RKO (cell line): Measurements from ENCODE around the gene MLLT10.
"Not testable (repeated sequence)": the region's sequence is repeated elsewhere in the genome, so short reads cannot be mapped to it uniquely, and the experiment has no call there.

ENCODE experiments used
- DNase-seq: peaks from one replicate; pipeline ENCODE4 v3.0.0-alpha.2; 2016; ENCODE audit warnings: low spot score

Gene MLLT10

DNA sequence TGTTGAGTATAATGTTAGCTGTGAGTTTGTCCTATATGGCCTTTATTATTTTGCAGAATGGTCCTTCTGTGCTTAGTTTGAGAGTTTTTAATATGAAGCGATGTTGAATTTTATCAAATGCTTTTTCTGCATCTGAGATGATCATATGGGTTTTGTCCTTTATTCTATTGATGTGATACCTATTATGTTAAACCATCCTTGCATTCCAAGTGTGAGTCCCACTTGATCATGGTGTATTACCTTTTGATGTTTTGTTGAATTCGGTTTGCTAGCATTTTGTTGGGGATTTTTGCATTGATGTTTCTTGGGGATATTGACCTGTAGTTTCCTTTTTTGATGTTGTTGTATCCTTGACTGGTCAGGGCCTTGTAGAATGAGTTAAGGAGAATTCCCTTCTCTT lies 166.4 kb downstream of the MLLT10 start:
- DNase-seq: no peak

DNA sequence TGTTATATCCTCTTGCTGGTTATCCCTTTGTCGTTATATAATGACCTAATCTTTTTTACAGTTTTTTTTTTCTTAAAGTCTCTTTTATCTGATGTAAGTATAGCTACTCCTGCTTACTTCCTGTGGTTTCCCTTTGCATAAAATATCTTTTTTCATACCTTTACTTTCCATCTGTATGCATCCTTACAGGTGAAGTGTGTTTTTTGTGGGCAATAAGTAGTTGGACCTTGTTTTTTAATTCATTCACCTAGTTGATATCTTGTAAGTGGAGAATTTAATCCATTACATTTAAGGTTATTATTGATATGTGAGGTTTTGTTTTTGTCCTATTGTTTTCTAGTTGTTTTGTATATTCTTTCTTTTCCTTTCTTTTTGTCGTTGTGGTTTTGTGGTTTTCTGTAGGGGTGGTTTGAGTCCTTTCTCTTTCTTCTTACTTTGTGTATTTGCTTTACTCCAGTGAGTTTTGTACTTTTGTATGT lies 168.6 kb downstream of the MLLT10 start:
- no peak for DNase-seq

DNA sequence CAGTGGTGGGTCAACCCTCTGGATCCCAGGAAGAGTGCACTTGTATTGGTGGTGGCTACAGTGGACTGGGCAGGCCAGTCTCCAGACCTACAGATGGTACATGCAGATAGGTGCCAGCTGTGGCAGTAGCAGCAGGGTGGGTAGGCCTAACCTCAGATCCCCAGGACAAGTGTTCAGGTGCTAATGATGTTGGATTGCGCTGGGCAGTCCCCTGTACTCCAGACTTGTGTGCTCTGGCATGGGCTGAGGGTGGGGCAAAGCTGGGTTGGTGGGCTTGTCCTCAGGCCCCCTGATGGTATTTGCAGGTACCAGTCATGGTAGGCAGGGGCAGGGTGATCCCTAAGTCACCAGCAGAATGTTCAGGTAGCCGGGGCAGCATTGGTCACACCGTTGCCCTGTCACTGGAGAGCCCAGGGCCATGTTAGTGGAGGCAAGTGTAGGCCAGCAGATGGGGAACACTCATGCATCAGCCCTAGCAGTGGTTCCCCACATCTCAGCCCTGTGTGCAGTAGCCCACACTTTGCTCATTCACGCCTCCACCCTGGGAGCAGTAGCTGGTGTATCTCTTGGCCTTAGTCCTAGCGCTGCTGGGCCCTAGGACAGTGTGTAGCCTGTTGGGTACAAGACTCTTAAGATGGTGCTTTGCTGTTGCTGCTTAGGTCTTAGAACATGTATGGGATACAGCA lies 171.3 kb downstream of the MLLT10 start:
- DNase-seq: no peak

DNA sequence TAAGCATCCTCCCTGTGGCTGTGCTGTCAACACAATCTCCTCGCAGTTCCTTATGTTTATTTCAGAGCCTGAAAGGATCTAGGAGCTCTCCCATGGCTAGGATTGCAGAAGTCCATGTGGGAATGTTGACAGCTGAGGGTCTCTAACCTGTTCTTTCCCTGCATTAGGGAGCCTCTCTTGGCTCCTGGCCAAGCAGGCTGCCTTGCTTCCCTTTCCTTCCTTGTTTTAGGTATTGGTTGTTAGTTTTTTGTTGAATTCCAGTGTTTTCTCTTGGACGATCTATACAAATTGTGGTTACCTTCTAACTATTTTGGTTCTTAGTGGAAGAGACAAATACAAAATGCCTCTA lies 171.8 kb downstream of the MLLT10 start:
- DNase-seq: no peak

DNA sequence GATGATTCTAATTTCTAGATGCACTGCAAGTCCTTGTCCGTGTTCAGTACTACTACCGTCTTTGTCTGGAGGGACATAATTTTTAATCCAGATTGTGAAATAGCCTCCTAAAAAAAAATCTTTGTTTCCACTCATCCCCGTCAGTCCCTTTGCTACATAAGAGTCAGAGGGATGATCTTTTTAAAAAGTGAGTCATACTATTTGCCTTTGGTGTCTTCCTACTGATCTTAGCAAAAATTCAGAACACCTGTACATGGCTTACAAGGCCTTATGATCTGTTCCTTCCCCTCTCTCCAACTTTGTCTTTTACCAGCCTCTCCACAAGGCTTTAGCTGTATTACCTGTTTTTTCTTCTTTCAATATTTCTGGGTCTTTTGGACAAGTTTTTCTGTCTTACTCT lies 173.5 kb downstream of the MLLT10 start:
- no peak for DNase-seq

DNA sequence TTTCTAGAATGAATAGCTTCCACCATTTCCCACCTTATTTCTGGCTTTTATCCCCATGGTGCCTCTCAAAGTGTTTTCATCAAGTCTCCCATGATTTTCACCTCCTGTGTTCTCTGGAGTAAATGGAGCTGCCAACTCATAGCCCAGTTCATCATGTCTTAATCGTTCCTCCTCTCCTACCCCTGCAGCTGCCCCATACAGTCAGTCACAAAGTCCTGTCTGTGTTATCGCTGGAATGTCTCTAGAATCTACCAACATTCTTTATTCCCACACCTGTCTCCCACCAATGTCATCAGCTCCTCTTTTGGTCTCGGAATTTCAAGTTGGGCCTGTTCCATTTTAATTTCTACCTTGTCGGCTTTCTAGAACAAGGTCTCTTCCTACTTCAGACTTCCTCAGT lies 178.9 kb downstream of the MLLT10 start:
- no peak for DNase-seq

DNA sequence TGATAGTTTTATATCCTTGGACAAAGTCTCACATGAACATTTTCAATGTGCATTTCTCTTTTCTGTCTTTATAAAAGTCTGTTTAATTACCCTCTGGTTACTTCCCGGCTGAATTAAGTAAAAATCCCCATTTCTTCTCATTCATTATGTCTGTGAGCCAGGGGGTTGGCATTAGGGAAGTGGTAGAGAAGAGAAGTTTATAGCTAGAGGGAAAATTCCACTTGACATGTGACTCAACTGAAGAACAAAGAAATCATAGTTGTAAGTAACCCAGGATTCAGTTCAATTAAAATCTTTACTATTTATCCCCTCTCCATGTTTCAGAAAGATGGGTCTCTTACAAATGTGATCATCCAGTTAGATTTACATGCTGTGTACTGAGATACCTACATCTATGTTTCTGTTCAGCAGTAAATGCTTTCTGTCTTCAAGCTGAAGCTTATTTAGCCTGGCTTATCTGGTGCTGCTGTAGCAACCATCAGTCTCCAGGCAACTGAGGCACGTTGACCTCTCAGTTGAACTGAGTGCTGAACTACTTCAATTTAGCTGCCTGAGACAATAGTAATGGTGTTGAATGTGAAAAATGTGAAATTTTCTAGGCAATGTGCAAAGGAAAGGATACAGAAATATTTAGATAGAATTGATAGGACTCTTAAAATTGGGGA lies 181.6 kb downstream of the MLLT10 start:
- DNase-seq: no peak

DNA sequence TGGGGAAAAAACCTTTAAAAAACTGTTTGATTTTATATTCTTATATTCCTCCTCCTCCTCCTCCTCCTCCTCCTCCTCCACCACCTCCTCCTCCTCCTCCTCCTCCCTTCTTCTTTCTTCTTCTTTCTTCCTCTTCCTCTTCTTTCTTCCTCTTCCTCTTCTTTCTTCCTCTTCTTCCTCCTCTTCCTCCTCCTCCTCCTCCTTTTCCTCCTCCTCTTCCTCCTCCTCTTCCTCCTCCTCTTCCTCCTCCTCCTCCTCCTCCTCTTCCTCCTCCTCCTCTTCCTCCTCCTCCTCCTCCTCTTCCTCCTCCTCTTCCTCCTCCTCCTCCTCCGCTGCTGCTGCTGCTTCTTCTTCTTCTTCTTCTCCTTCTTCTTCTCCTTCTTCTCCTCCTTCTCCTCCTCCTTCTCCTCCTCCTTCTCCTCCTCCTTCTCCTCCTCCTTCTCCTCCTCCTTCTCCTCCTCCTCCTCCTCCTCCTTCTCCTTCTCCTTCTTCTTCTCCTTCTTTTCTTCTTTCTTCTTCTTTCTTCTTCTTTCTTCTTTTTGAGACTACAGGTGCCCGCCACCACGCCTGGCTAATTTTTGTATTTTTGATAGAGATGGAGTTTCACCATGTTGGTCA lies 183.5 kb downstream of the MLLT10 start:
- not testable (repeated sequence) for DNase-seq

DNA sequence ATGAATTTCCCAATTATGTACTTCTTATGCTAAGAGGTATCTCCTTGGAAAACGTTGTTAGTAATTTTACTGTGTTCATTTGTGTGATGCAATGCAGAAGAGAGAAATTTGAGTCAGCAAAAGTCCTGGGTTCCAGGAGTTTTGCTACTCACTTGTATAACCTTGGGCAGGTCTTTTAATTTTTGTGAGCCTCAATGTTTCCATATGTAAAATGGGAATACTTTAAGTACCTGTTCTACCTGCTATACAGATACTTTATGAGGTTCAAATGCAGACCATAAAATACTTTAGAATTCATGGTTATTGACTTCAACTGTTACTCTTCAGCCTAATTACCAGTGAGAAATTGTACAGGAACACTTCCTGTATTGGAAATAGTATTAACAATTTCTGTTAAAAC lies 185.5 kb downstream of the MLLT10 start:
- DNase-seq: no peak

DNA sequence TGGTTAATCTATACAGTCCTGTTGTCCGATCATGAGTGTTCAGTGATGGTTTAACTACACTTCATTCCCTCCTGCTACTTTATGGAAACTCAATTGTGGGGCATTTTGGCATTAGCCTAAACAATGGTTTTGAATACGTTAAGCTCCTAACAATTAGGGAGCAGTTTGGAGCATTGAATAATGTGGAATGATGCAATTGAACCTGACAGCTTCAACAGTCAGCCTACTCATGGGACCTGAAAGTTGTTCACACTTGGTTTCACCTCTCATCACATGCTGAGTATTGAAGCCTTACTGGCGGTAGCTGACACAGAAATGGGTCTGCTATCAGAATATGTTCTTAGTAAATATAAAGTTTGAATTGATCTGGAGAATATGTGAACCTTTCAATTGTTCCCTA lies 186.1 kb downstream of the MLLT10 start:
- DNase-seq: no peak

DNA sequence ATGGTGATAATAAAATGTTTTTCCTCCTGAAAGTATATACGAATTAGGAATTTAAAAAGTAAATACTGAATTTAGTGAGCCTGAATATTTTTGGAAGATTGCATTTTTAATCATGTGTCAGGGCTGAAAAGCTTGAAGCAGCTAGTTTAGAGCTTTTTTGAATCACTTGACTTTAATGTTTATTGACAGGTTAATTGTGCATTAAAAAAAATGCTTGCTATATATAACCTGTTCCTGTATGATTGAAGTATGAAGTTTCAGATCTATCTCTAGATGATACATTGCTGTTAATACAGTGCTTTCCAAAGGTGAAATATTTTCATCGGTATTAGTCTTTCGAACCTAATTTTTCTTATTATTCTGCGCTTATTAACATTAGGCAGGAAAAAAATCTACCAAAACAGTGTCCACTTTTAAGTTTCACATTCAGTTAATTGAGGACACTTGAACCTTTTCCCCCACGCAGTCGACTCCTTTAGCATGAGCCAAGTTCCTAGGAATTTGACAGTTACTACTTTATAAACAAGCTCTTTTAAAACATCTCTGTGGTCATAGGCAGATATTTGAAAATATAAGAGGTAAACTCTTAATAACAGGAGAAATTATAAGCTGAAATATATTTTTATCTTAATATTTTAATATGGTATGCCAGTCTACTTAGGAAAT lies 187.1 kb downstream of the MLLT10 start:
- no peak for DNase-seq

DNA sequence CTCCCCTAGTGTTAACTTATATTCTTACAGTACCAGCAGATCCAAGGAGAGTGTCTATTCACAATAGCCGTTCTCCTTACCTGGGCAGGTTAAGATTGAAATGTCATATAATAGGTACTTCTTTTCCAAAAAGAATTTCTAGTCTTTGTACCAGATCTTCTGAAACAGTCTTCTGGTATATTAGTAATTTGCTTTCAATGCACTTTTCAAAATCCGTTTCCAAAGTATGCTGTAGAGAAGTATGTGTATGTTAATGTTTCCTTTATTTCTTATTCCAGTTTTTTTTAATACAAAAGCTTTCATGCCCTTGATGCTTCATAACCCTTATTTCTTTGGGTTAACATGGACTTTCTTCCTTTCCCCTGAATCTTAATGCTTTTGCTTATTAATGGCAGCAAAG lies 188.2 kb downstream of the MLLT10 start:
- DNase-seq: no peak

DNA sequence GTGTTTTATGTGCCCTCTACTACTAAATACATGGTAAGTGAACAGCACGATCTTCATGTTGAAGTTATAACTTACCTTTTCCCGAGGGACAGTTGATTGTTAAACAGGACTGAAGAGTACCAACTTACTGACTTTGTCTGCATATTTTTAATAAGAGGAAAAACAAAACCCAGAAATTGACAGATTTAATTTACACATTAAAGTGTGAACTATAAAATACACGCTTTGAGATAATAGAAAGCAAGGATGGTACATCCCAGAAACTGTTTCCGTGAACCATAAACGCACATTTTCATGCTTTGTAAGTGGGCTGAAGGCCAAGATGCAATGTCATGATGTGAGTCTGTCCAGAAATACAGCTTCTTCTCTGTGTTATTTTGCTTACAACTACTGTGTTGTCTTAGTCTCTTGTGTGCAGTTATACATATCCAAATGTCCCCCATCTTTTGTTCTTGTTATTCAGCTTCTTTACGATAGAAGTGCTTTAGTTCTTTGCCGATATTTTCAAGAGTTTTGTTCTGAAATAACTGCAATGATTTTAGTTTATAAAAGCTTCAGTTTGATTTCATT lies 190.1 kb downstream of the MLLT10 start:
- no peak for DNase-seq

DNA sequence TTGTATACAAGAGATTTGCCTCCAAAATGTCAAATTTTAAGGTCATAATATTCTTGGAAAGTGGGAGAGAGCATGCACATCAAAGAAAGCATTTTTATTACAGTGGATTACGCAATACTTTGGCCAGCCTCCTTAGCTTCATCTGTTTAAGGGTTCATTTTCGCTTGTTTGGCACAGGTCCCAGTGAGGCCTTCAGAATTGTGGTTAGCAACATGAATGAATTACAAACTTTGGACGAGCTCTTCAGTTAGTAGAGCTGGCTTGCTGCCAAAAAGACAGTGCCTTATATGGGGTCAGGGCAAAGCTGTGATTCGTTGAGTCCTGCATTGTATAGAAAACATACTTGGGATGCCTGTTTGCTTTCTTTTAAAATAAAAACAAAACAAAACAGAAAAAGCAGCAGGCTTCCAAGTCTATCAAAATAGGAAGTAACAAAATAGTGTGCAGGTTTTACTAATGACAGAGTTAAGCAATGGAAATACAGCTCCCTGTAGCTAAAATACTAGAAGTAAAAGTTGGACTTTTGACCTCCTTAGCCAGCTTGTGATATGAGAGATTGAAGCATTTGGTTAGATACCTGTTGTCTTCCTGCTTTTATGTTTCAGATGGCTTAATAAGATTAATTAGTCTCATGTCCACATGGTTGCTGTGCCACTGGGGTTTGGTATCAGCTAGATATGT lies 190.8 kb downstream of the MLLT10 start:
- DNase-seq: peak; percentile 68

DNA sequence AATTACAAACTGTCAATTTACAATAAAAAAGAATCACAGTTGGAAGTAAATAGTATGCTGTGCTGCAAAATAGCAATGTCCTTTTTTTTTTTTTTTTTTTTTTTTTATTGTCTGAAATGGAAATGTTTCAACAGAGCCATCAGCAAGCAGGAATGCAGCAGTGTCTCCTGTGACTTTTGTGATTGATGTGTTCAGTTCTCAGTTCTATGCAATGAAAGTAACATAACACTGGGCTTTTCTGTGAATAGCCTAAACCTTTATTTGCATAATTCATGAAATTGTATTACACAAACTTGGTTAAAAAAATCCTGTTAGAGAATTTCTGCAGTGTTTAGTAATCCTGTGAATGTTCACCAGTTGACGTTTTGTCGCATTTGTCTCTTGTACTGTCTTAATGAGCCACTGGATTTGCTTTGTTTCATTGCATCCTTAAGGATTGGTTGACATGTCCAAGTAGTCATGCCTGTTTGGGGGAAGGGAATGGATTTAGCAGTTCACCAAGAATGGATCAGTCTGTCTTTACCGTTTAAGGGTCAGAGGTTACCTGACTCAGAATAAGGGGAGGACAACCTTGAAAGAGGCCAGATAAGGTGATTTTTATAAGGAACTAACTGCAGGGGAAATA lies 192.7 kb downstream of the MLLT10 start:
- DNase-seq: no peak

DNA sequence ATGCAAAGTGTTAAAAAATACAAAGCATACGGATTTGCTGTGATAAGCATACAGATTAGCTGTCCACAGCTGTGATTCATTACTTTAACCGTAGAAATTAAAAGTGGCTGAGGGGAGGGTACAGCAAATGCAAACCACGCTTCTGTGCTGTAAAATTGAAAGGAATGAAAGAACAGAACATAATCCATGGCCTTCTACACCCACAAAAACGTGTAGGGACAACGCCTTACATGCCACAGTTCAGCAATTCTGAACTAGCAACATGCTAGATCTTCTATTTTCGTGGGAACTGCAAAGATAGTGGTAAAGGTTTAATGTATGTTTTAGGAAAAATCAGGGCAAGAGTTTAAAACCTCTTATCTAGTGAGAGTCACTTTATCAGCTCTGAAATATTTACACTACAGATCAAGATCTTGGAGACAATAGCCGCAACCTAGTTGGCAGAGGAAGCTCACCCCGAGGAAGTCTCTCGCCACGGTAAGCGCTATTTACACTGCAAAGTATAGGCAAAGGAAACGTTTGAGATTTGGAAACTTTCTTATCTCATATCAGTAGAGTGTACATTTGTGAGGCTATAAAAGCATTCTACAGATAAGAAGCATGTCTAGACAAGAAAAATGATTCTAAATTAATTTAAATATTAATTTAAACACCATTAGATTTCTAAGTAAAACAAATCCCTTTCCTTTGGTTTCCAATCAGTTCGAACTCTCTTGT lies 193.6 kb downstream of the MLLT10 start:
- DNase-seq: no peak

DNA sequence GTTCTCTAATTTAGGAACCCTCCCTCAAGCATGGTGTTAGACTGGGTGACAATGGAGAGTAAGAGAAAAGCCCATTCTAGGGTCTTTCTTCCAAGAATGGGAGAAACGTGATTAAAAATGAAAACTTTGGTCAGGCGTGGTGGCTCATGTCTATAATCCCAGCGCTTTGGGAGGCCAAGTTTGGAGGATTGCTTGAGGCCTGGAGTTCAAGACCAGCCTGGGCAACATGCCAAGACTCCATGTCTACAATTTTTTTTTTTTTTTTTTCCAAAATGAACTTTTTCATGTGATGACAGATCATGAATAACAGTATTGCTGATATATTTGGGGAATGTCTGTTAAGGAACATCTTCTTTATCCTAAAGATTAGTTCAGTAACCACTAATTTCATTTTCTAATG lies 194.6 kb downstream of the MLLT10 start:
- DNase-seq: no peak

DNA sequence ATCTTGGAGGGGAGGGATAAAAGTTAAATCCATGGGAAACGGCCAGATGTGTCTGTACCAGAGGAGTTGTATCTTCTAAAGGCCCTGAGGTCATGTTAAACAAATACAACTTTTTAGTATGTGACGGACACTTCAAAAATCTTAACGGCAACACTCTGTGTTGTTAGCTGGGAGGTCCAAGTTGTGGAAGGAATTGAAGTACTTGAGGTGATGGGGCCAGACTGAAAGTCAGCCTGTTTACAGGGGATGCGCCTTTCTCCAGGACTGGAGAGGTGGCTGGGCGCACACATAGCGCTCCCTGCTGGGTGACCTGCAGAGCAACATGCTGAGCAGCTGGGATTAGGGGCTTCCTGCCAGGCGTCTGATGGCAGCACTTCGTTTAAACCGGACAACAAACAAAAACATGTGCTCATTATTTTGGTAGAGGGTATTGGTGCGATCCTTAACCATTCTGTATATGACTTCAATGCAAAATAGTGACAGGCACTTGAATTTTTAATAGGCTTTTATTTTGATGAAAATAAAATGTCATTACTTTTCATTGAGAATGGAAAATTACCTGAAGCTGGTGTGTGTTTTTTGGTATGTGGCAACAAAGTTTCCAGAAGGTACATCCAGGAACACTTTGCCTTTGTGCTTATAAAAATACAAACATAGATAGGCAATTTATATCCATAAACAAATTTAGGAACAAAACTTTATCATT lies 198.2 kb downstream of the MLLT10 start:
- DNase-seq: peak; percentile 4

DNA sequence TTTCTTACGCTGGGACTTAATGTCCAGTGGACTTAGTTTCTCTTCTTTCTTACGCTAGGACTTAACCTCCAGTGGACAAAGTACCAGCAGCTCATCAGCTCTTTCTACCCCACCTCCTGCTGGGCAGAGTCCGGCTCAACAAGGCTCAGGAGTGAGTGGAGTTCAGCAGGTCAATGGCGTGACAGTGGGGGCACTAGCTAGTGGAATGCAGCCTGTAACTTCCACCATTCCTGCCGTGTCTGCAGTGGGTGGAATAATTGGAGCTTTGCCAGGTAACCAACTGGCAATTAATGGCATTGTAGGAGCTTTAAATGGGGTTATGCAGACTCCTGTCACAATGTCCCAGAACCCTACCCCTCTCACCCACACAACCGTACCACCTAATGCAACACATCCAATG lies 199.7 kb downstream of the MLLT10 start:
- no peak for DNase-seq

DNA sequence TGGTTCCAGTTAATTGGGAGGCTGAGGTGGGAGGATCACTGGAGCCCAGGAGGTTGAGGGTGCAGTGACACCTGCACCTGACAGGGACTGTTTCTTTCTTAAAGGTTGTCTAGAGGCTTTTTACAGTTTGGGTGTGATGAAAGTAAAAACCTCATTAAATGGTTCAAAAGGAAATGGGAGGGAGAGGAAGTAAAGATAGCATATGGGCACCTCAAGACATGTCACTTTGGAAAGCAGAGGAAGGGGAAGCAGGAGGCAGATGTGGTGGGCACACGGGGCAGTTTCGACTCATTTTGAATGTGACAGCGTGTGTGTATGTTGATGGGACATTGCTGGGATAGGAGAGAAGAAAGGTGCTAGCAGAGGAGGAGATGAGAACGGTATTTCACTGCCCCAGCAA lies 203.1 kb downstream of the MLLT10 start:
- no peak for DNase-seq
